B cell (primary cell): ENCODE data around the gene S100PBP. TPM values are rescaled to one million over a fixed set of nuclear protein-coding genes. Genes with fewer than 3 reads are reported as not detected.

Experiments used
- ATAC-seq: fragments of 200-7000 bp; cut with Tn5 transposase; one replicate; pipeline ENCODE4 v1.10.0; 2021; ENCODE audit warnings: low read depth, mild to moderate bottlenecking, moderate number of reproducible peaks, moderate library complexity
- CTCF ChIA-PET: fragments of 350-600 bp; sonication (Branson Sonifier 250); formaldehyde crosslinking; loops from one replicate; lab custom pipeline; 2021; ENCODE audit warnings: antibody characterized with exemption, inconsistent platforms; lab: Charles Lee
- POLR2A ChIA-PET: fragments of 350-600 bp; sonication (Branson Sonifier 250); formaldehyde crosslinking; loops from one replicate; lab custom pipeline; 2021; ENCODE audit warnings: antibody characterized with exemption; lab: Charles Lee
- DNase-seq: peaks from one replicate; pipeline ENCODE4 v3.0.0; 2013
- H2AFZ ChIP-seq: 2 replicates; pipeline ENCODE4 v1.6.1; 2012; ENCODE audit warnings: mild to moderate bottlenecking, low read depth, low read length; ENCODE audit not compliant: insufficient read depth, poor library complexity, severe bottlenecking
- H3K27ac ChIP-seq, 2 donors: 1 replicate in 1 of 2; 2 replicates in 1 of 2; pipeline ENCODE4 v1.5.1; 2012 to 2013; ENCODE audit warnings: low read length in 2 of 2, mild to moderate bottlenecking in 2 of 2, moderate library complexity in 1 of 2
- H3K27me3 ChIP-seq, 4 experiments: fragments of 200-600 bp in 1 of 4; sonication (generic) in 1 of 4; replicated peaks in 1 of 4; 1 replicate in 2 of 4; 2 replicates in 2 of 4; pipeline versions ENCODE4 v1.6.1 to v1.7.0; 2013 to 2016; ENCODE audit warnings: low read length in 3 of 4, mild to moderate bottlenecking in 2 of 4, mixed read lengths in 1 of 4, moderate library complexity in 1 of 4; ENCODE audit not compliant: insufficient read depth in 4 of 4, control insufficient read depth in 3 of 4; ENCODE audit errors: control extremely low read depth in 1 of 4
- H3K36me3 ChIP-seq, 2 experiments: replicated peaks in 1 of 2; 1 replicate in 1 of 2; 2 replicates in 1 of 2; pipeline versions ENCODE4 v1.6.1 to v1.7.1; 2013; ENCODE audit warnings: low read length in 1 of 2; ENCODE audit not compliant: insufficient read depth in 2 of 2, control insufficient read depth in 1 of 2; ENCODE audit errors: control extremely low read depth in 1 of 2, extremely low read depth in 1 of 2
- H3K4me1 ChIP-seq, 2 donors: fragments of 200-600 bp in 1 of 2; sonication (generic) in 1 of 2; 1 replicate in 1 of 2; 2 replicates in 1 of 2; pipeline versions ENCODE4 v1.5.1 to v1.6.1; 2013 to 2017; ENCODE audit warnings: low read length in 2 of 2; ENCODE audit not compliant: control insufficient read depth in 2 of 2, insufficient read depth in 2 of 2
- H3K4me2 ChIP-seq: replicated peaks from 2 replicates; pipeline ENCODE3; 2012; ENCODE audit warnings: mild to moderate bottlenecking, low read depth, low read length; ENCODE audit not compliant: poor library complexity, severe bottlenecking
- H3K4me3 ChIP-seq, 5 experiments: fragments of 200-600 bp in 1 of 5; sonication (generic) in 1 of 5; 1 replicate in 3 of 5; 2 replicates in 2 of 5; pipeline versions ENCODE4 v1.5.1 to v1.7.0; 2011 to 2016; ENCODE audit warnings: low read length in 4 of 5, mild to moderate bottlenecking in 4 of 5, low read depth in 2 of 5, control low read depth in 1 of 5, moderate library complexity in 1 of 5; ENCODE audit not compliant: insufficient read depth in 1 of 5; ENCODE audit errors: control extremely low read depth in 1 of 5, extremely low read depth in 1 of 5
- H3K79me2 ChIP-seq: fragments of 200-600 bp; sonication (generic); one replicate; pipeline ENCODE4 v1.6.0; 2016; ENCODE audit warnings: low read length; ENCODE audit not compliant: control insufficient read depth, insufficient read depth
- H3K9ac ChIP-seq: fragments of 200-600 bp; sonication (generic); 2 replicates; pipeline ENCODE4 v1.6.1; 2017; ENCODE audit warnings: mild to moderate bottlenecking, low read length, moderate library complexity
- H3K9me3 ChIP-seq, 3 donors: one replicate each; pipeline versions ENCODE4 v1.6.1 to v1.7.1; 2013; ENCODE audit warnings: low read length in 2 of 3; ENCODE audit not compliant: control insufficient read depth in 2 of 3, insufficient read depth in 1 of 3; ENCODE audit errors: control extremely low read depth in 1 of 3
- H4K20me1 ChIP-seq: 2 replicates; pipeline ENCODE4 v1.6.0; 2012; ENCODE audit warnings: mild to moderate bottlenecking, low read length; ENCODE audit not compliant: insufficient read depth, control insufficient read depth, poor library complexity, severe bottlenecking
- H3K27ac Mint-ChIP-seq: one replicate; pipeline ENCODE4 v1.8.0; 2021; ENCODE audit warnings: mixed read lengths
- H3K27me3 Mint-ChIP-seq: one replicate; pipeline ENCODE4 v1.8.0; 2021; ENCODE audit warnings: mixed read lengths
- H3K4me1 Mint-ChIP-seq: one replicate; pipeline ENCODE4 v1.8.0; 2021; ENCODE audit warnings: mixed read lengths
- H3K4me3 Mint-ChIP-seq: one replicate; pipeline ENCODE4 v1.8.0; 2021; ENCODE audit warnings: mixed read lengths
- H3K9me3 Mint-ChIP-seq: one replicate; pipeline ENCODE4 v1.8.0; 2022; ENCODE audit warnings: mixed read lengths; ENCODE audit not compliant: insufficient read depth
- CTCF ChIP-seq: fragments of 200-600 bp; IDR thresholded peaks from one replicate; pipeline ENCODE4 v1.8.0; 2022; ENCODE audit warnings: antibody characterized with exemption, mild to moderate bottlenecking
- EZH2 ChIP-seq: IDR thresholded peaks from 2 replicates; pipeline ENCODE4 v1.6.1; 2012; ENCODE audit warnings: borderline replicate concordance, low read depth, mild to moderate bottlenecking, moderate library complexity, low read length; ENCODE audit not compliant: insufficient read depth, poor library complexity, severe bottlenecking
- WGBS: methylation state at CpG from one replicate; pipeline ENCODE4 v1.1.5; 2013; ENCODE audit warnings: missing lambda C conversion rate; ENCODE audit not compliant: insufficient coverage; 5-methylcytosine and 5-hydroxymethylcytosine counted together
- intact Hi-C: fragments of 100-400 bp; cut with micrococcal nuclease; formaldehyde crosslinking; loops from one replicate; pipeline ENCODE4 v1.10.0; 2022
- polyA plus RNA-seq: library from polyadenylated mRNA; depleted of rRNA; stranded (reverse); fragments of >200 nt; gene quantifications from 2 replicates; pipeline ENCODE4 v1.2.3, GENCODE V29; 2012
- total RNA-seq, 2 donors: library from RNA; stranded (reverse); fragments of 120-200 nt in 1 of 2; gene quantifications; 1 replicate in 1 of 2; 2 replicates in 1 of 2; pipeline versions ENCODE4 v1.2.3 to v1.2.4, GENCODE V29; 2013 to 2022

Gene S100PBP
- total and polyA plus RNA-seq, 2 donors (not counting 1 experiment from before 2014, with no cell fraction given) = 32.5 to 94.1 TPM

DNA sequence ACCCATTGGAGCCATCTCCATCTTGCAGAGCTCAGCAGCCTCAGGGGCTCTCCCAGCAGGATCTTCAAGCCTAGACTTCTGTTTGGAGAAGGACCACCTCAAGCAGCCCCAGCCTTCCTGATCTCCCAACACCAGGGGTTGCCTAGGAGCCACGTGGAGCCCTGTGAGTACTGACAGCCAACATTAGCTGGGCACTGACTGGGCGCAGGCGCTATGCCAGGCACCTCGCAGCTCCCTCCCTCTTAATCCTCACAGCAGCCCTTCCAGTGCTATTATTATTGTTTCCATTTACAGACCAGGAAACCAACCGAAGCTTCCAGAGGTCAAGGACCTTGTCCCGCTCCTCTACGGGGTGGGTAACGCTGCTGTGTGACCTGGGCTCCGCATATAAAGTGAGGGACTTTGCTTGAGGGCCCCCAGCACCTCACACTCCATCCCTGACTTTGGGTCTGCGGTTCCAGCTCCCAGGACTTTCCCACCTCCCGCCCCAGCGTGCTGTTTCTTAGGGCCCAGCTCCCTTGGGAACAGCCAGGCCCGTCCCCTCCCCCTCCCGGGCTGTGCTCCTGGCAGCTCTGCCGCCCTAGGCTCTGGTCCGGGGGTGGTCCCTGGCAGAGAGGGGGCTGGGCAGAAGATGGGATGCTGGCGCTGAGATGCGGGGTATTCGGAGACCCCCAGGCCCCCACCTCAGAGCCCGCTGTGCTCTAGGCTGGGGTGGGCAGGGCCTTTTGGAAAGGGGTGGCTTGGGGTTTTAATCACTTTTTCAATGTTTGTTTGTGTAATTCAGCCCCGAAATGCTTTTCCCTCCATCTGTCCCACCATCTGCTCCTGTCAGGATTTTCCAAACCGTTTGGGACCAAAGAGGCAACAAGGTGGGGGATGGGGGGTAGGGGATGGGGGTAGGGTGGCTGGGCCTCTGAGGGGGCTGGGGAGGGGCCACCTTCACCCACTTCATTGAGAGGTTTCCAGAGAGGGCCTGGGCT is 64.7 kb downstream of the S100PBP start:
- TF ChIP-seq EZH2 = no peak
- no peak for TF ChIP-seq CTCF
- Histone ChIP-seq H3K4me3 (no peak overlapping the region), H3K79me2 (no peaks in the 10 kb centered on the region), H3K9me3 (peaks cover 0 to 5% (median 0%) of the 10 kb centered on the region in 3 donors), H2AFZ (no peak overlapping the region), H3K36me3 (no peaks in the 10 kb centered on the region), H3K4me2 (no peak overlapping the region), H3K27ac (no peak overlapping the region), H3K9ac (no peak overlapping the region), H3K27me3 (peaks cover 0 to 35% (median 10%) of the 10 kb centered on the region in 4 experiments), H4K20me1 (no peaks in the 10 kb centered on the region), H3K4me1 (peaks cover 3 to 6% of the 10 kb centered on the region in 2 donors)
- H3K4me1 Mint-ChIP-seq = peaks cover 8% of the 10 kb centered on the region
- no peak for ATAC-seq
- DNase-seq = no peak
- H3K27me3 Mint-ChIP-seq = peaks cover 39% of the 10 kb centered on the region
- H3K9me3 Mint-ChIP-seq = no peaks in the 10 kb centered on the region
- ChIA-PET CTCF (interaction anchor here (2.0 kb wide), 1 partner anchor 10 kb away, joined by 8 read pairs; no protein-coding TSS in a partner anchor), POLR2A (no interaction called here)
- no peak overlapping the region for H3K4me3 Mint-ChIP-seq
- 48% methylated on average over 15 of the region's 22 CpGs for WGBS
- intact Hi-C loops = no loop called here
- no peak overlapping the region for H3K27ac Mint-ChIP-seq
